Activated naive CD8-positive, alpha-beta T cell treated with anti-CD3 and anti-CD28 coated beads, Interleukin-2, amount 10 ng/mL, durations not matched to agents 7 days and 5 days (primary cell): ENCODE results near the gene CLASP2. TPM values are rescaled to one million over a fixed set of nuclear protein-coding genes. Genes with fewer than 3 reads are reported as not detected.

Source experiments
- total RNA-seq, 2 experiments: library from RNA; stranded (reverse); gene quantifications; one replicate each; pipeline ENCODE4 v1.2.3, GENCODE V29; 2021

Gene CLASP2
- total RNA-seq, 2 experiments from 2014 or later = 47.6 to 49.4 TPM

Other genes with a start within 250 kb of the CLASP2 start
- 100 to 1,000 TPM; 180 to 196 TPM for gene PDCD6IP, start 80.4 kb upstream of the CLASP2 start, total RNA-seq